ENCODE measurements around the gene SCGB2A2.

The SCGB2A2 gene

DNA sequence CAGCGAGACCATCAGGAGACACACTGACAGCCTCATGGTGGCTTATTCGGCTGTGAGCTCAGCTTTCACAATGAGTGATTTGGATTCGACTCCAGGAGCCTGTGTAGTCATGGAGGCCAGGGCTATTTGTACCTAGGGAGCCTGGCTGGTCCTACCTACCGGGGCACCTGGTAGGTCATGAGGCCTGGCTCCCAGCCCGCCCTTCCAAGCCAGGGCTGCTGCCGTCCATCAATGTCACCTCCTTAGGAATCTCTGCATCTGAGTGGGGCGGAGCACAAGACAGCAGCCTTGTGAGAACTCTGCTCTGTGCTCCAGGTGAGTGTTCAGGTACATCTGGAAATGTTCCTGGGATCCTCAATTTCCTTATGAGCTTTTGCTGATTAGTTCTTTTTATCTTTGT is 29.0 kb downstream of the SCGB2A2 start, which contains the start of gene SCGB1D4:
TSS of gene SCGB1D4 (minus strand) at position 101 of the 400 bp plus-strand sequence. CDS start at position 36, 65 bp downstream.
- in situ Hi-C loops (cut with MboI; ENCODE audit: low sequenced_read_pairs), result no loop called here

- in situ Hi-C loops (cut with MboI; ENCODE audit: low sequenced_read_pairs), result no loop called here
These were observed 36.3 kb downstream of the SCGB2A2 start for GRCh38 chr11:62306227-62306626.

DNA sequence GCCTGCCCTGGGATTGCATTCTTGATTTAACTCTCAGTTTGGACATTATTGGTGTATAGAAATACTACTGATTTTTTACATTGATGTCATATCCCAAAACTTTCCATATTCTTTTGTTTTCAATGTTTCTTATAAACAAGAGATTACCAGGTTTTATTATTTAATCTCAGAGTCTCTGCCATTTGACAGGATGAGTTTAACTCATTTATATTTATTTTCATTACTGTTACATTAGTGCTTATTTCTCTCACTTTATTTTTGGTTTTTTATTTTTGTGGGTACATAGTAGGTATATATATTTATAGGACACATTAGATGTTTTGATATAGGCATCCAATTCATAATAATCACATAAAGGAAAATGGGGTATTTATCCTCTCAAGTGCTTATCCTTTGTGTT is 38.0 kb downstream of the SCGB2A2 start:
- in situ Hi-C loops (cut with MboI; ENCODE audit: low sequenced_read_pairs), result no loop called here

GRCh38 chr11:62309991-62310390 is 40.0 kb downstream of the SCGB2A2 start:
- in situ Hi-C loops (cut with MboI; ENCODE audit: low sequenced_read_pairs), result no loop called here

GRCh38 chr11:62315431-62315830 is 45.5 kb downstream of the SCGB2A2 start:
- in situ Hi-C loops (cut with MboI; ENCODE audit: low sequenced_read_pairs), result no loop called here

DNA sequence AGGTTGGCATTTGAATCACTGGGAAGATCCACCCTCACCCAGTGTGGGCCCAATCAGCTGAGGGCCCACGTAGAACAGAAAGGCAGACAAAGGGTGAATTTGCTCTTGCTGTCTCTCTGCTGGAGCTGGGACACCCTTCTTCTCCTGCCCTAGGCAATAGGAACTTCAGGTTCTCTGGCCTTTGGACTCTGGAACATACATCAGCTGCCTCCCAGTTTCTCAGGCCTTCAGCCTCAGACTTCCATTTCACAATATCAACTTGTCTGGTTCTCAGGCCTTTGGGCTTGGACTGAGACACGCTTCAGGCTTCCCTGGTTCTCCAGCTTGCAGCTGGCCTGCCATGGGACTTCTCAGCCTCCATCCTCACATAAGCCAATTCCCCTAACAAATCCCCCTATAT is 52.6 kb downstream of the SCGB2A2 start:
- in situ Hi-C loops (cut with MboI; ENCODE audit: low sequenced_read_pairs), result no loop called here

Data from HL-60/S4 treated with retinoic acid at 250 ng/mL for 4 days and 3 days (cell line).